Nephron (organoid): Measurements from ENCODE around the gene UBASH3A.

ENCODE experiments used
- H3K27ac Mint-ChIP-seq, 3 experiments: 2 replicates each; pipeline ENCODE4 v1.8.0; 2020; ENCODE audit warnings: mixed read lengths in 3 of 3, mild to moderate bottlenecking in 2 of 3, moderate library complexity in 1 of 3
- H3K27me3 Mint-ChIP-seq: 2 replicates; pipeline ENCODE4 v1.8.0; 2021; ENCODE audit warnings: low read depth, mild to moderate bottlenecking, moderate library complexity, mixed read lengths
- H3K36me3 Mint-ChIP-seq: 2 replicates; pipeline ENCODE4 v1.8.0; 2020; ENCODE audit warnings: low read depth, mixed read lengths
- H3K4me1 Mint-ChIP-seq: 2 replicates; pipeline ENCODE4 v1.8.0; 2020; ENCODE audit warnings: mixed read lengths
- H3K4me3 Mint-ChIP-seq, 3 experiments: 2 replicates each; pipeline ENCODE4 v1.8.0; 2020; ENCODE audit warnings: mild to moderate bottlenecking in 3 of 3, mixed read lengths in 3 of 3, moderate library complexity in 2 of 3
- H3K9me3 Mint-ChIP-seq: 2 replicates; pipeline ENCODE4 v1.8.0; 2020; ENCODE audit warnings: mixed read lengths
- TF ChIP-seq, protein P1 (sequence below), 3 experiments: fragments of 200-600 bp; sonication (generic); IDR thresholded peaks; one replicate each; pipeline ENCODE4 v1.5.0; 2021; ENCODE audit warnings: antibody characterized with exemption in 3 of 3; ENCODE audit not compliant: unreplicated experiment in 3 of 3

Gene UBASH3A

DNA sequence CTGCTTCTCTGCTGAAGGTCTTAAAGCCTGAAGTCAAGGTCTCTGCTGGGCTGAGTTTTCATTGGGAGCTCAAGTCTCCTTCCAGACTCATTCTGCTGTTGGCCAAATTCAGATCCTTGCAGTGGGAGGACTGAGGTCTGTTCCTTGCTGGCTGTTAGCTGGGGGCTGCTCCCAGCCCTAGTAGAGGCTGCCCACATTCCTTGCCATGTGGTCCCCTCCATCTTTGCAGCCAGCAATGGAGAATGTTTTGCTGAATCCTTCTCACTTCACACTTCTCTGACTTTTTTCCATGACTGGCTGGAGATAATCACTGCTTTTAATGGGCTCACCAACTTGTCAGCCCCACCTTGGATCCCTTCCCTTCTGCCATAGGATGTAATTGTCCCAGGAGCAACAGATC is 33.2 kb downstream of the UBASH3A start:
- Mint-ChIP-seq H3K27ac (no peak overlapping the region), H3K27me3 (peaks cover 20% of the 10 kb centered on the region)

DNA sequence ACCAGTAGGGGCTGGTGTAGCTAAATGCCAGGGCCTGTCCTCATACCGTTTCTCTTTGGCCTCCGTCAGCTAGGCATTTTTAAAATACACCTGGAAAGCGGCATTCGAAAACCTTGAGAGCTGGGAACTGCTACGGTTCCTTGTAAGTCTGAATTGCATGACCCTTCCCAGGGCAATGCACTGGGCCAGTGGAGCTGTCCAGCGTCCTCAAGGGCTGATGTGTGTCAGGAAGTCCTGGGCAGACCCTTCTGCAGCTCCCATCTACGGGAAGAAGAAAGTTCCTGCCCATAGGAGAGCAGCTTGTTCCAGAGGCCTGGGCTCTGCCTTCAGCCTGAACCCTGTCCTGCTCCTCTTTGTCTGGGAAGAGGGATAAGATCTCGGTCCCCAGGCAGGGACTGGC is 34.1 kb downstream of the UBASH3A start:
- Mint-ChIP-seq H3K27ac (no peak overlapping the region), H3K4me3 (no peak overlapping the region), H3K9me3 (peaks cover 4% of the 10 kb centered on the region), H3K27me3 (peaks cover 20% of the 10 kb centered on the region), H3K4me1 (no peaks in the 10 kb centered on the region), H3K36me3 (no peaks in the 10 kb centered on the region)
- TF ChIP-seq, protein P1, sequence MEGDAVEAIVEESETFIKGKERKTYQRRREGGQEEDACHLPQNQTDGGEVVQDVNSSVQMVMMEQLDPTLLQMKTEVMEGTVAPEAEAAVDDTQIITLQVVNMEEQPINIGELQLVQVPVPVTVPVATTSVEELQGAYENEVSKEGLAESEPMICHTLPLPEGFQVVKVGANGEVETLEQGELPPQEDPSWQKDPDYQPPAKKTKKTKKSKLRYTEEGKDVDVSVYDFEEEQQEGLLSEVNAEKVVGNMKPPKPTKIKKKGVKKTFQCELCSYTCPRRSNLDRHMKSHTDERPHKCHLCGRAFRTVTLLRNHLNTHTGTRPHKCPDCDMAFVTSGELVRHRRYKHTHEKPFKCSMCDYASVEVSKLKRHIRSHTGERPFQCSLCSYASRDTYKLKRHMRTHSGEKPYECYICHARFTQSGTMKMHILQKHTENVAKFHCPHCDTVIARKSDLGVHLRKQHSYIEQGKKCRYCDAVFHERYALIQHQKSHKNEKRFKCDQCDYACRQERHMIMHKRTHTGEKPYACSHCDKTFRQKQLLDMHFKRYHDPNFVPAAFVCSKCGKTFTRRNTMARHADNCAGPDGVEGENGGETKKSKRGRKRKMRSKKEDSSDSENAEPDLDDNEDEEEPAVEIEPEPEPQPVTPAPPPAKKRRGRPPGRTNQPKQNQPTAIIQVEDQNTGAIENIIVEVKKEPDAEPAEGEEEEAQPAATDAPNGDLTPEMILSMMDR (IDR thresholded peaks at IDR 0.05; ENCODE audit: unreplicated experiment in 3 of 3) = no peak

More for the DNA sequence above, 33.2 kb downstream of the UBASH3A start:
- Mint-ChIP-seq H3K4me1 (no peaks in the 10 kb centered on the region), H3K9me3 (peaks cover 10% of the 10 kb centered on the region), H3K4me3 (no peak overlapping the region), H3K36me3 (no peaks in the 10 kb centered on the region)
- TF ChIP-seq, protein P1 (IDR thresholded peaks at IDR 0.05; ENCODE audit: unreplicated experiment in 3 of 3) = no peak

DNA sequence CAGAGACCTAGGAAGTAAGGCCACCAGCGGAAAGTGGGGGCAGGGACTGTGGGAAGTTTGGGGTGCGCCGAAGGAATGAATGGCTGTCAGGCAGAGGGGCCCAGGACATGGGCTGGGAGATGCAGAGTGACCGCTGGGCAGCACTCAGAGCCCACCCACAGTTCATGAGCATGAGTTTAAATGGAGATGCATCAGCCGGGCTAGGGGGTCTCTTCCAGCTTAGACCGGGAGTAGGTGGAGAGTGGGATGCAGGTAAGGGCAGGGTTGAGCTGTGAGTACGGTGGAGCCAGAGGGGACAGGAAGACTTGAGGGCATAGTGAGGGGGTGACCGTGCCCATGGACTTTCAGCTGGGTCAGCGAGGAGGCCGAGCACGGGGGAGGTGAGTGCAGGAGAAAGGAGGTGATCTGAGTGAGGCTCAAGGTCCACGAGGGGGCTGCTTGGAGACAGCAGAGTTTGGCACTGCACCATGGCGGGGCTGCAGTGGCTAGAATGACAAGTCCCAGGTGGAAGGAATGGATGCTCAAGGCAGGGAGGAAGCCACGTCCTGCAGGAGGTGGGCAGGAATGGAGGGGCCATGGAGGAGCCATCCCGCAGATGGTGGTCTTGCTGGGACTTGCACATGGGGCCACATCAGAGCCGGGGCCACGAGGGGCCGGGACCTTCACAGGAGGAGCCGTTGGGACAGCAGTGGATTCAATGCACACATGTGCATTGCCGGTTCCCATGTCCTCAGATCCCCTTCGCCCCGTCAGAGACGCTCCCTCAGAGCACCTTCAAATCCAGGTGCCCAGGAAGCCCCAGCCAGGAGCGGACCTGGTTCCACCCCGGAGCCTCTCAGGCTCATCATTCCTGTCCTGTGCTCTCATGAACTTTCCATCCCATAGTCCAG is 34.9 kb downstream of the UBASH3A start:
- no peak overlapping the region for H3K4me3 Mint-ChIP-seq
- TF ChIP-seq, protein P1 (IDR thresholded peaks at IDR 0.05; ENCODE audit: unreplicated experiment in 3 of 3) = no peak
- H3K4me1 Mint-ChIP-seq = no peaks in the 10 kb centered on the region
- H3K27me3 Mint-ChIP-seq = peaks cover 20% of the 10 kb centered on the region
- no peak overlapping the region for H3K27ac Mint-ChIP-seq
- H3K9me3 Mint-ChIP-seq = peaks cover 4% of the 10 kb centered on the region
- H3K36me3 Mint-ChIP-seq = no peaks in the 10 kb centered on the region

DNA sequence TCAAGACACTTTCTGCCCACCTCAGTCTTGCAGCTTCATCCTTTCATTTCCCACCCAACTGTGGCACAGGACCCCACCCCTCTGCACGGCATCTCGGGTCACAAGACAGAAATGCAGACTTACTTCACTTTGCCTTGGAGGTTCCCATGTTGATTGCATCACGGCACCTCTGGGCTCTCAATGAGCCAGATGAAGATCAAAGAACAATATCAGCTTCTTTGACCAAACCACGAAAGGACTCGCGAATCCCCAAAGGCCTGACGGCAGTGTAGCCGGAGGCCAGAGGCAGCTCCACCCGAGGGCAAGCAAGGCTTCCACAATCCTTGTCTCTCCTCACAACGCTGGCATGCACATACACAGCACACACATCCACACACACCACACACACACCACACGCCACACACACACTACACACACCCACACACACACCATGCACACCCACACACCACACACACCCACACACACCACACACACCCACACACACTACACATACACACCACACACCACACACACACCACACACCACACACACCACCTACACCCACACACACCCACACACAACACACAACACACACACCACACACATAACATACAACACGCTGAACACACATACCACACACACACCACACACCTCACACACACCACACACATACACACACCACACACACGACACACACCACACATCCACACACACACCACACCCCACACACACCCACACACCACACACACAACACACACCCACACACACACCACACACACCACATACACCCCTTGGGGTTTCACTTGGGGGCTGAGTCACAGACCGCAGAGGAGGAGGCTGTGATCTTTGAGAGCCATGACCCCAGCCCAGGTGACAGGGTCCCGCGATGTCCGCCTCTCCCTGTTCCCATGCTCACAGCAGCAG is 35.8 kb downstream of the UBASH3A start:
- no peak overlapping the region for H3K27ac Mint-ChIP-seq
- H3K4me1 Mint-ChIP-seq = no peaks in the 10 kb centered on the region
- TF ChIP-seq, protein P1 (IDR thresholded peaks at IDR 0.05; ENCODE audit: unreplicated experiment in 3 of 3) = no peak
- no peak overlapping the region for H3K4me3 Mint-ChIP-seq
- peaks cover 4% of the 10 kb centered on the region for H3K9me3 Mint-ChIP-seq
- H3K36me3 Mint-ChIP-seq = no peaks in the 10 kb centered on the region
- H3K27me3 Mint-ChIP-seq = peaks cover 15% of the 10 kb centered on the region

DNA sequence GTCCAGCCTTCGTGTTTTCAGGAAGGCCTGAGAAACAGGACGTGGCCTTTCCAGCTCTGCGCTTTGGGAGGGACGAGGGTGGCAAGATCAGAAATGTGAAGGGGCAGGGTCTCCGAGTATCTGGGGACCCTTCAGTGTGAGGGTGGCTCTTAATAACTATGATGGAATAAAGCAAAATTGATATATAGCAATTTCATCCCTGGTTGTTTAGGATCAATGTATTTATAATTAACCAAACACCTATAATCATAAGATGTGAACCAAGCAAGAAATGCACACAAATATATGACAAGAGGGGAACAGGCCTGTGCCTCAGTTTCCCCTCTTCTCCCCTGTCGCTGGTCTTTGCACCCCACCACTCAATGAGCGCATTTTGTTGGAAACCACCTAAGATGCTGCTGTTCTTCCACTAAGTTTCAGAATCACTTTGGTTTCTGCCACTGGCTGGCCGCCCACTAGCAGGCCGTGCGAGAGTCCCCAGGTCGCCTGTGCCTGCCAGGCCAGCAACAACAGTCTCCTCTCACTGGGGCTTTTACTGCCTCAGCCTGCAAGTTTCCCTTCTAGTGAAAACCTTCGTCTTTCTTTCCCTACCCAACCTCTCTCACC is 36.6 kb downstream of the UBASH3A start:
- Mint-ChIP-seq H3K27me3 (peaks cover 19% of the 10 kb centered on the region), H3K27ac (no peak overlapping the region), H3K36me3 (no peaks in the 10 kb centered on the region), H3K9me3 (peaks cover 4% of the 10 kb centered on the region), H3K4me3 (no peak overlapping the region), H3K4me1 (no peaks in the 10 kb centered on the region)
- TF ChIP-seq, protein P1 (IDR thresholded peaks at IDR 0.05; ENCODE audit: unreplicated experiment in 3 of 3) = no peak
